CMK (cell line): Measurements from ENCODE around the gene CACNA2D2.

Experiments
- DNase-seq: peaks from one replicate; pipeline ENCODE4 v3.0.0-alpha.2; 2010; ENCODE audit warnings: low read depth

The CACNA2D2 gene

GRCh38 chr3:50427217-50427616 is 76.2 kb downstream of the CACNA2D2 start:
- no peak for DNase-seq

GRCh38 chr3:50425911-50426310 is 77.5 kb downstream of the CACNA2D2 start:
- DNase-seq, result no peak

GRCh38 chr3:50423543-50423942 is 79.9 kb downstream of the CACNA2D2 start:
- DNase-seq, result no peak

- no peak for DNase-seq
These were observed 81.3 kb downstream of the CACNA2D2 start for GRCh38 chr3:50422153-50422552.

GRCh38 chr3:50419595-50420370 is 83.7 kb downstream of the CACNA2D2 start:
- DNase-seq, result no peak

GRCh38 chr3:50418850-50419249 is 84.6 kb downstream of the CACNA2D2 start:
- DNase-seq, result no peak

GRCh38 chr3:50417637-50418033 is 85.8 kb downstream of the CACNA2D2 start:
- DNase-seq, result no peak

- no peak for DNase-seq
These were observed 86.4 kb downstream of the CACNA2D2 start for GRCh38 chr3:50416736-50417636.

- DNase-seq, result no peak
These were observed 87.6 kb downstream of the CACNA2D2 start for GRCh38 chr3:50415816-50416215.

- no peak for DNase-seq
These were observed 88.4 kb downstream of the CACNA2D2 start for GRCh38 chr3:50415061-50415460.

- no peak for DNase-seq
These were observed 88.8 kb downstream of the CACNA2D2 start for GRCh38 chr3:50414616-50415015.

- no peak for DNase-seq
These were observed 91.1 kb downstream of the CACNA2D2 start for GRCh38 chr3:50412231-50412754.

- DNase-seq, result no peak
These were observed 92.2 kb downstream of the CACNA2D2 start for GRCh38 chr3:50411229-50411628.

GRCh38 chr3:50410608-50411139 is 92.8 kb downstream of the CACNA2D2 start:
- DNase-seq, result no peak

GRCh38 chr3:50410185-50410584 is 93.2 kb downstream of the CACNA2D2 start:
- no peak for DNase-seq

GRCh38 chr3:50408443-50408944 is 94.9 kb downstream of the CACNA2D2 start:
- DNase-seq, result no peak

- no peak for DNase-seq
These were observed 96.9 kb downstream of the CACNA2D2 start for GRCh38 chr3:50406487-50406886.

GRCh38 chr3:50405249-50405648 is 98.2 kb downstream of the CACNA2D2 start:
- DNase-seq, result no peak

- DNase-seq, result no peak
These were observed 101.3 kb downstream of the CACNA2D2 start for GRCh38 chr3:50401978-50402595.

GRCh38 chr3:50396502-50396901 is 106.9 kb downstream of the CACNA2D2 start:
- no peak for DNase-seq

GRCh38 chr3:50395070-50395860 is 108.2 kb downstream of the CACNA2D2 start:
- no peak for DNase-seq
